Chondrocyte (in vitro differentiated cells): ENCODE data around the gene MDFIC. TPM values are rescaled to one million over a fixed set of nuclear protein-coding genes. Genes with fewer than 3 reads are reported as not detected.

Source experiments
- DNase-seq: peaks from one replicate; pipeline ENCODE4 v3.0.0; 2021; ENCODE audit warnings: mixed read lengths, low spot score
- H3K27ac Mint-ChIP-seq: one replicate; pipeline ENCODE4 v1.8.0; 2021; ENCODE audit warnings: mild to moderate bottlenecking, moderate library complexity, mixed read lengths; ENCODE audit not compliant: unreplicated experiment
- H3K27me3 Mint-ChIP-seq: 2 replicates; pipeline ENCODE4 v1.8.0; 2021; ENCODE audit warnings: low read depth, mixed read lengths
- H3K36me3 Mint-ChIP-seq: 2 replicates; pipeline ENCODE4 v1.8.0; 2021; ENCODE audit warnings: low read depth, mixed read lengths
- H3K4me1 Mint-ChIP-seq: 2 replicates; pipeline ENCODE4 v1.8.0; 2021; ENCODE audit warnings: low read depth, mild to moderate bottlenecking, mixed read lengths
- H3K4me3 Mint-ChIP-seq: one replicate; pipeline ENCODE4 v1.8.0; 2021; ENCODE audit warnings: mild to moderate bottlenecking, moderate library complexity, mixed read lengths; ENCODE audit not compliant: unreplicated experiment
- H3K9me3 Mint-ChIP-seq: 2 replicates; pipeline ENCODE4 v1.8.0; 2021; ENCODE audit warnings: low read depth, mixed read lengths
- total RNA-seq: library from RNA; stranded (reverse); gene quantifications from 3 replicates; pipeline ENCODE4 v1.2.1, GENCODE V29; 2021
- TF ChIP-seq, protein P1 (sequence below): fragments of 200-600 bp; sonication (generic); IDR thresholded peaks from 2 replicates; pipeline ENCODE4 v1.5.0; 2021; ENCODE audit warnings: antibody characterized with exemption, mild to moderate bottlenecking, moderate library complexity

MDFIC gene
- total RNA-seq, 1 donor from 2014 or later = 15.6 TPM

DNA sequence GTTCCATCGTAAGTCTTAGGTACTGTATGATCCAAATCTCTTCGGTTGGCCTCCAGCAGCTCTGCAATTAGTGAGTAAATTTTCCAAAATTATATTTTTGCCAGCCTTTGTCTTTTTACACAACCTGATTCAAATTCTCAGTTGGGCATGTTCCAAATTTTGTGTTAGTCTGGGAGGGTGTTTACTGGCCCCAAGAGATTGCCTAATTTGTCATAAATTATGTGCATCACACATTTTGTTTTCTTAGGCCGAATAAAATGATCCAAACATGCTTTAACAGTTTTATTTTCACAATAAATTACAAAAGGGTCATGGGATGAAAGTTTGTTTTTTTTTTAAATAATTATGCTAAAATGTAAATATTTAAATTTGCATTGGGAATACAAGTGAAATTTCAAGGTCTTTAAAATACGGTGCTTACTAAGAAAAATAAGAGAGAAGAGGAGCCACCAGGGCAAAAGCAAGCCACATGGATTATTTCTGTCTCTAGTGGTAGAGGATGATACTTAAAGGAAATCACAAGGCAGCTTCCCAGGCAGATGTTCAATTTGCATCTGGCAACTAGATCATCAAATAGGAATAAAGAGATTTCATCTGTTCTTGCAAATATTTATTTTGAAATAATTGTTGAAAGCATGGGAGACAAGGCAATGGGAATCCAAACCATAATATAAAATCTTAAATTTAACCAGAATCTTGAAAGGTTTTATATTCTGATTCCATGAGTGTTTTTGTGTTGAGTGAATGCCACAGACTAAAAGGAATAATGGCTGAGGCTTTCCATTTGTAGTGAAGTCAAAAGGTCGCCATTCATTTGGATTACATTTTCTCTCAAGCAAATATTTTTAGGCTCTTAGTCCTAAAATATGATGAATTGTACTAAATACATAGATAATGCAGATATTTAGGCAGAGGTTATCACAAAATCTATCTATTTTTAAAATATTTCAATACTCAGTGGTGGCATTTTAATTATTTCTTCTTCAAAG lies 111.1 kb downstream of the MDFIC start:
- Mint-ChIP-seq H3K27me3 (no peaks in the 10 kb centered on the region), H3K36me3 (no peaks in the 10 kb centered on the region), H3K27ac (no peak overlapping the region), H3K9me3 (no peaks in the 10 kb centered on the region), H3K4me3 (no peak overlapping the region), H3K4me1 (no peaks in the 10 kb centered on the region)
- TF ChIP-seq, protein P1, sequence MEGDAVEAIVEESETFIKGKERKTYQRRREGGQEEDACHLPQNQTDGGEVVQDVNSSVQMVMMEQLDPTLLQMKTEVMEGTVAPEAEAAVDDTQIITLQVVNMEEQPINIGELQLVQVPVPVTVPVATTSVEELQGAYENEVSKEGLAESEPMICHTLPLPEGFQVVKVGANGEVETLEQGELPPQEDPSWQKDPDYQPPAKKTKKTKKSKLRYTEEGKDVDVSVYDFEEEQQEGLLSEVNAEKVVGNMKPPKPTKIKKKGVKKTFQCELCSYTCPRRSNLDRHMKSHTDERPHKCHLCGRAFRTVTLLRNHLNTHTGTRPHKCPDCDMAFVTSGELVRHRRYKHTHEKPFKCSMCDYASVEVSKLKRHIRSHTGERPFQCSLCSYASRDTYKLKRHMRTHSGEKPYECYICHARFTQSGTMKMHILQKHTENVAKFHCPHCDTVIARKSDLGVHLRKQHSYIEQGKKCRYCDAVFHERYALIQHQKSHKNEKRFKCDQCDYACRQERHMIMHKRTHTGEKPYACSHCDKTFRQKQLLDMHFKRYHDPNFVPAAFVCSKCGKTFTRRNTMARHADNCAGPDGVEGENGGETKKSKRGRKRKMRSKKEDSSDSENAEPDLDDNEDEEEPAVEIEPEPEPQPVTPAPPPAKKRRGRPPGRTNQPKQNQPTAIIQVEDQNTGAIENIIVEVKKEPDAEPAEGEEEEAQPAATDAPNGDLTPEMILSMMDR = no peak
- DNase-seq = no peak

DNA sequence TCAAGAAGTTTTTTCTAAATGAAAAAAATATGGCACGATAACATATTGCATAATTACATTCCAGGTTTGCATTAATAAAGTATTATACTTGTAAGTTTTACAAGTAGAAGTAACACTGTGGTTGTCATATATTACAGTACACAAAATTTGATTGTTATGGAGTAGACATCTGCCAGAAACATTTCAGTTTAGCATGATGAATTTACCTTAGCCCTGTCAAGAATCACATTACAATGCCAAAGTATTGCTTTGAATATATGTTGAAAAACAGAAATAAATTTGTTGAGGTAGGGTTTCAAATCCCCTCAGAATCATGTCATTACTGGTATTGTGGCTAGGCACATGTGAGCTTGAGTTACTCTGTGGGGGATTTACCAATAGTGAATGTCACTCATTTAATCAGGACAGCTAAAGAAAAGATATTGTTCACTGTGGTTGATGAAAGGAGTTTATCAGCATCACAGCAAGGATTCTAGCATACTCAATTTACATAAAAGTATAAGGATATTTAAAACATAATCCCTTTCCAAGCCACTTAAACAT lies 112.1 kb downstream of the MDFIC start:
- no peaks in the 10 kb centered on the region for H3K4me1 Mint-ChIP-seq
- no peaks in the 10 kb centered on the region for H3K36me3 Mint-ChIP-seq
- TF ChIP-seq, protein P1 = no peak
- H3K27ac Mint-ChIP-seq = no peak overlapping the region
- H3K4me3 Mint-ChIP-seq = no peak overlapping the region
- no peak for DNase-seq
- H3K27me3 Mint-ChIP-seq = no peaks in the 10 kb centered on the region
- no peaks in the 10 kb centered on the region for H3K9me3 Mint-ChIP-seq

DNA sequence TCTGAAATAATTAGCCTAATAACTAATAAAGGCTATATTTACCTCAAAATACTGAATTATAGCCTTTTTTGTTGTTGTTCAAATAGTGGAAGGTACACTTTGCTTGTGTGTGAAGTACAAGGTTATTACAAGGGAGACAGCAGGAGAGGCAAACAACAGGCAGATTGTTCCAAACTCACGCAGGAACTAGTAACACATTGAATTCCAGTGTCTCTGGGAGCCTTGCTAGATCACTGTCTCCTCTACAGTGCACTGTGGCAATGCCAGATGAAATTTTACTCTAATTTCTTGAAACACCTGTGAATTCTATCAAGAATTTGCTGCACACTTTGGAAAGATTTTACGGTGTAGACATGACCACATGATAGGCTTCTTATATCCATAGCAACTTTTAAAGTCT lies 112.6 kb downstream of the MDFIC start:
- Mint-ChIP-seq H3K27ac (no peak overlapping the region), H3K9me3 (no peaks in the 10 kb centered on the region), H3K4me1 (no peaks in the 10 kb centered on the region), H3K4me3 (no peak overlapping the region), H3K27me3 (no peaks in the 10 kb centered on the region), H3K36me3 (no peaks in the 10 kb centered on the region)
- TF ChIP-seq, protein P1 = no peak
- DNase-seq = no peak

DNA sequence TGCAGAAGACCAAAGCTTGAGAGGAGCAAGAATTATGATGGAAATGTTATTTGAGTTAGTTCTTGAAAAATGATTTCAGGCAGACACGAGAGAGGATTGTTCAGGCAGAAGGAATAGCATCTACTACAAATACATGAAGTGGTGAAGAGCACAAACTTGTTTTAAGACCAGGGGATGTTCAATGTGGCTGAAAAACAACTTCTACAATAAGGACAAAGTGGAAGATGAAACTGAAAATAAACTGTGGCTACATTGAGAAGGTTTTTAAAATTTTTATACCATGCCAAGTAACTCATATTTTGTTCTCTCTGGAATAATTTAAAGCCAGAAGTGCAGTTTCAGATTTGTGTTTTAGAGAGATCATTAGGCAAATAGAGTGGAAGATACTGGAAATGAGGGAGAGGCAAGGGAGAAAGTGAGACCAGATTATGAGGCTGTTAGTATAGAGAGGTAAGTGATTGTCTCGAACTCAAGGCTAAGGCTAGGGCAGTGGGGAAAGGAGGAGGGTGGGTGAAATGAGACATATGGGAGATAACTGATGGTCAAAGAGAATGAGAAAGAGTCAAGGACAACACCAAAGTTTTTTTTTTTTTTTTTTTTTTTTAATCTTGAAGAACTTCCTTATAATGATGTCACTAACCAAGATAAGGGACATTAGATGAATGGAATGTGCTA lies 115.4 kb downstream of the MDFIC start:
- H3K4me3 Mint-ChIP-seq = no peak overlapping the region
- TF ChIP-seq, protein P1 = no peak
- H3K36me3 Mint-ChIP-seq = no peaks in the 10 kb centered on the region
- no peaks in the 10 kb centered on the region for H3K27me3 Mint-ChIP-seq
- no peaks in the 10 kb centered on the region for H3K9me3 Mint-ChIP-seq
- no peak for DNase-seq
- H3K27ac Mint-ChIP-seq = no peak overlapping the region
- no peaks in the 10 kb centered on the region for H3K4me1 Mint-ChIP-seq

DNA sequence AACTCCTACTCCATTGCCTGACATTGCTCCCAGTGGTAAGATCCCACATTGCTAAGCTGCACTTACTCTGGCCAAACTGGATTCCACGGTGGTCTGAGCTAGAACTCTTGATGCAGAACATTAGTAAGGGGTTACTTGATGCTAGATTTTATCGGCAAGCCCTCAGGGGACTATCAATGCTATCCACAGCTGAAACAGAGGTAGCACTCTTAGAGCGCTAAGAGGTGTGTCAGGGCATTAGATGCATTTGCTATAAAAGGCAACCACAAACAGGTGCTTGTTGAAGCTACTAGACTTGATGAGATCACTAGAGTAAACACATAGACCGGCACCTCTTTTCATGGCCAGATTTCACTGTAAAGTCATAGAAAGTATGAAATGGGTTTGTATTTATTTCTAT lies 116.3 kb downstream of the MDFIC start:
- Mint-ChIP-seq H3K4me1 (no peaks in the 10 kb centered on the region), H3K4me3 (no peak overlapping the region), H3K27me3 (no peaks in the 10 kb centered on the region), H3K27ac (no peak overlapping the region), H3K9me3 (no peaks in the 10 kb centered on the region), H3K36me3 (no peaks in the 10 kb centered on the region)
- no peak for DNase-seq
- TF ChIP-seq, protein P1 = no peak
